HG03460 (cell line): ENCODE measurements around the gene TRERF1.
"Not testable (repeated sequence)": the region's sequence is repeated elsewhere in the genome, so short reads cannot be mapped to it uniquely, and the experiment has no call there.

Experiments used
- ATAC-seq: cut with Tn5 transposase; IDR thresholded peaks from one replicate; pipeline ENCODE4 v1.9.1; 2021; ENCODE audit not compliant: unreplicated experiment

Gene TRERF1

GRCh38 chr6:42341771-42342553, 109.8 kb downstream of the TRERF1 start:
- ATAC-seq, result no peak

- ATAC-seq, result no peak
Measured at GRCh38 chr6:42341221-42341620, 110.5 kb downstream of the TRERF1 start.

- no peak for ATAC-seq
Measured at GRCh38 chr6:42340511-42340910, 111.2 kb downstream of the TRERF1 start.

- peak; percentile 54 for ATAC-seq
Measured at GRCh38 chr6:42339991-42340401, 111.7 kb downstream of the TRERF1 start.

GRCh38 chr6:42338744-42339222, 112.9 kb downstream of the TRERF1 start:
- no peak for ATAC-seq

GRCh38 chr6:42337985-42338743, 113.6 kb downstream of the TRERF1 start:
- ATAC-seq, result no peak

GRCh38 chr6:42336431-42336830, 115.3 kb downstream of the TRERF1 start:
- ATAC-seq, result no peak

- no peak for ATAC-seq
Measured at GRCh38 chr6:42335896-42336295, 115.8 kb downstream of the TRERF1 start.

GRCh38 chr6:42334870-42335269, 116.9 kb downstream of the TRERF1 start:
- ATAC-seq, result no peak

GRCh38 chr6:42333612-42334011, 118.1 kb downstream of the TRERF1 start:
- no peak for ATAC-seq

GRCh38 chr6:42332916-42333315, 118.8 kb downstream of the TRERF1 start:
- ATAC-seq, result no peak

- no peak for ATAC-seq
Measured at GRCh38 chr6:42331019-42331418, 120.7 kb downstream of the TRERF1 start.

- ATAC-seq, result no peak
Measured at GRCh38 chr6:42326248-42326647, 125.5 kb downstream of the TRERF1 start.

- not testable (repeated sequence) for ATAC-seq
Measured at GRCh38 chr6:42324656-42325324, 126.9 kb downstream of the TRERF1 start.

- no peak for ATAC-seq
Measured at GRCh38 chr6:42322676-42323075, 129.1 kb downstream of the TRERF1 start.

- ATAC-seq, result no peak
Measured at GRCh38 chr6:42321976-42322375, 129.8 kb downstream of the TRERF1 start.

GRCh38 chr6:42320762-42321161, 131.0 kb downstream of the TRERF1 start:
- no peak for ATAC-seq

GRCh38 chr6:42318480-42318879, 133.2 kb downstream of the TRERF1 start:
- ATAC-seq, result no peak

- ATAC-seq, result no peak
Measured at GRCh38 chr6:42316981-42317380, 134.7 kb downstream of the TRERF1 start.

GRCh38 chr6:42315991-42316970, 135.4 kb downstream of the TRERF1 start:
- no peak for ATAC-seq
